Calu3 (cell line): ENCODE measurements around the gene SETBP1. TPM values are rescaled to one million over a fixed set of nuclear protein-coding genes. Genes with fewer than 3 reads are reported as not detected.

Experiments
- Bru-seq: library from RNA; stranded (reverse); fragments of 400-500 nt; gene quantifications from one replicate; lab custom pipeline; 2021; lab: Mats Ljungman, UMichigan
- BruChase-seq, 2 experiments: library from RNA; stranded (reverse); fragments of 400-500 nt; gene quantifications; one replicate each; lab custom pipeline; 2021; lab: Mats Ljungman, UMichigan
- BruUV-seq: library from RNA; stranded (reverse); fragments of 400-500 nt; replicated peaks from 2 replicates; lab custom pipeline; 2021; lab: Mats Ljungman, UMichigan
- CTCF ChIA-PET: fragments of 300-600 bp; sonication (Branson Sonifier 250); formaldehyde crosslinking; loops from one replicate; lab custom pipeline; 2022; ENCODE audit warnings: antibody characterized with exemption; lab: Charles Lee
- DNase-seq: peaks from one replicate; pipeline ENCODE4 v3.0.0; 2022
- H3K27ac Mint-ChIP-seq: one replicate; pipeline ENCODE4 v1.8.0; 2022; ENCODE audit warnings: mixed read lengths; ENCODE audit not compliant: unreplicated experiment
- H3K27me3 Mint-ChIP-seq: one replicate; pipeline ENCODE4 v1.8.0; 2022; ENCODE audit warnings: mixed read lengths; ENCODE audit not compliant: unreplicated experiment
- H3K36me3 Mint-ChIP-seq: one replicate; pipeline ENCODE4 v1.8.0; 2022; ENCODE audit warnings: mild to moderate bottlenecking, moderate library complexity, mixed read lengths; ENCODE audit not compliant: insufficient read depth, unreplicated experiment
- H3K4me1 Mint-ChIP-seq: one replicate; pipeline ENCODE4 v1.8.0; 2022; ENCODE audit warnings: mild to moderate bottlenecking, low read depth, mixed read lengths; ENCODE audit not compliant: unreplicated experiment
- H3K4me3 Mint-ChIP-seq: one replicate; pipeline ENCODE4 v1.8.0; 2022; ENCODE audit warnings: mild to moderate bottlenecking, low read depth, moderate library complexity, mixed read lengths; ENCODE audit not compliant: unreplicated experiment
- H3K9me3 Mint-ChIP-seq: one replicate; pipeline ENCODE4 v1.8.0; 2022; ENCODE audit warnings: low read depth, mixed read lengths; ENCODE audit not compliant: unreplicated experiment
- CTCF ChIP-seq: fragments of 200-600 bp; IDR thresholded peaks from one replicate; pipeline ENCODE4 v1.8.0; 2022; ENCODE audit warnings: antibody characterized with exemption; ENCODE audit not compliant: unreplicated experiment
- intact Hi-C: fragments of 100-400 bp; cut with micrococcal nuclease; formaldehyde crosslinking; loops from one replicate; pipeline ENCODE4 v1.10.0; 2022; ENCODE audit not compliant: unreplicated experiment
- long read RNA-seq: library from polyadenylated mRNA; stranded (forward); transcript quantifications from one replicate; pipeline ENCODE4 v2.0.0, GENCODE V29; 2022
- total RNA-seq: library from RNA; stranded (reverse); gene quantifications from 2 replicates; pipeline ENCODE4 v1.2.3, GENCODE V29; 2022

SETBP1 gene
- total RNA-seq (5.3 and 6.0 TPM in 2 replicates), Bru-seq, nascent RNA (percentile 50 among the genes with signal in this experiment), BruChase-seq, experiment 1, labeled RNA remaining after a 6-hour chase (percentile 39 among the genes with signal in this experiment), BruChase-seq, experiment 2, labeled RNA remaining after a 2-hour chase (percentile 40 among the genes with signal in this experiment)
- long read RNA-seq, partial matches to known transcripts: 0 of 1 reads
- long read RNA-seq, other reads (novel, unspliced or antisense): 1 of 1 reads

GRCh38 chr18:44680273-44681075 is at the start of gene SETBP1:
Gene SETBP1, plus strand, starts transcription at chr18:44680888. Its CDS starts 20,459 bp downstream, at chr18:44701347.
- Mint-ChIP-seq H3K27ac (peak within 1 kb of the TSS; percentile 67), H3K36me3 (peaks cover 27% of the 10 kb centered on the region), H3K4me1 (no peaks in the 10 kb centered on the region), H3K27me3 (no peaks in the 10 kb centered on the region), H3K9me3 (no peaks in the 10 kb centered on the region), H3K4me3 (peak within 1 kb of the TSS; percentile 73)
- no TSS peak for BruUV-seq
- no peak for TF ChIP-seq CTCF
- intact Hi-C loops: loop anchor here (2.0 to 10.0 kb wide), 2 partner anchors 114 to 532 kb away; no protein-coding TSS in a partner anchor
- CTCF ChIA-PET: interaction anchor here (0.7 kb wide), 1 partner anchor 765 kb away, joined by 3 read pairs; no protein-coding TSS in a partner anchor
- peak; percentile 44 for DNase-seq

GRCh38 chr18:44632469-44633145 is 48.1 kb upstream of the SETBP1 start:
- intact Hi-C loops: no loop called here
- Mint-ChIP-seq H3K27ac (no peak overlapping the region), H3K4me1 (peaks cover 22% of the 10 kb centered on the region), H3K27me3 (no peaks in the 10 kb centered on the region), H3K36me3 (no peaks in the 10 kb centered on the region), H3K4me3 (no peak overlapping the region), H3K9me3 (no peaks in the 10 kb centered on the region)
- no peak for TF ChIP-seq CTCF
- CTCF ChIA-PET: no interaction called here
- BruUV-seq: no TSS peak
- DNase-seq: no peak

DNA sequence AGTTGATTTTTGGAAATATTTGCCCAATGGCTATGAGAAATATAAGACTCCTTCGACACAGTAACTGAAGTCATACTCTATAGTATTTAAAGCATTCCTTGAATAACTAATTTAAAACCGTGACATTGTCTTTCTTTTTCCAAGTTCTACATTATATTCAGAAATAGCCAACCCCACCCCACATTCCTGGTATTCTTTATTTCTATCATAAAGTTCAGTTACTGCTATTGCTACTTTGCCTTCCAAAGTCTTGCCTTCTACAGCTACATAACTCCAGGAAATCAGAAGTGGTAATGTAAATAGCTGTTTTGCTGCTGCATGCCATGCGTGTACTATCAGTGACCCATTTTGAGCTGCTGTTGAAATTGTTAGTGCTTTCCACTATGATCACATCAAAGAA is 45.1 kb upstream of the SETBP1 start:
- Mint-ChIP-seq H3K36me3 (no peaks in the 10 kb centered on the region), H3K4me1 (peaks cover 40% of the 10 kb centered on the region), H3K4me3 (no peak overlapping the region), H3K9me3 (no peaks in the 10 kb centered on the region), H3K27me3 (no peaks in the 10 kb centered on the region), H3K27ac (peak overlapping the region; percentile 61)
- no TSS peak for BruUV-seq
- CTCF ChIA-PET: no interaction called here
- DNase-seq: no peak
- TF ChIP-seq CTCF: no peak
- intact Hi-C loops: no loop called here

GRCh38 chr18:44636241-44636640 is 44.4 kb upstream of the SETBP1 start:
- TF ChIP-seq CTCF: no peak
- no peaks in the 10 kb centered on the region for H3K27me3 Mint-ChIP-seq
- H3K9me3 Mint-ChIP-seq: no peaks in the 10 kb centered on the region
- DNase-seq: no peak
- BruUV-seq: no TSS peak
- H3K27ac Mint-ChIP-seq: peak overlapping the region; percentile 61
- intact Hi-C loops: loop anchor here (2.0 kb wide), 1 partner anchor 15 kb away; no protein-coding TSS in a partner anchor
- H3K4me3 Mint-ChIP-seq: no peak overlapping the region
- H3K36me3 Mint-ChIP-seq: no peaks in the 10 kb centered on the region
- peaks cover 40% of the 10 kb centered on the region for H3K4me1 Mint-ChIP-seq
- CTCF ChIA-PET: no interaction called here
